GM21528 (cell line): ENCODE results near the gene GPR75.
"Not testable (repeated sequence)": the region's sequence is repeated elsewhere in the genome, so short reads cannot be mapped to it uniquely, and the experiment has no call there.

Experiments used
- ATAC-seq: cut with Tn5 transposase; IDR thresholded peaks from one replicate; pipeline ENCODE4 v1.9.1; 2021; ENCODE audit warnings: mild to moderate bottlenecking, moderate library complexity; ENCODE audit not compliant: unreplicated experiment, low FRiP score

The GPR75 gene

DNA sequence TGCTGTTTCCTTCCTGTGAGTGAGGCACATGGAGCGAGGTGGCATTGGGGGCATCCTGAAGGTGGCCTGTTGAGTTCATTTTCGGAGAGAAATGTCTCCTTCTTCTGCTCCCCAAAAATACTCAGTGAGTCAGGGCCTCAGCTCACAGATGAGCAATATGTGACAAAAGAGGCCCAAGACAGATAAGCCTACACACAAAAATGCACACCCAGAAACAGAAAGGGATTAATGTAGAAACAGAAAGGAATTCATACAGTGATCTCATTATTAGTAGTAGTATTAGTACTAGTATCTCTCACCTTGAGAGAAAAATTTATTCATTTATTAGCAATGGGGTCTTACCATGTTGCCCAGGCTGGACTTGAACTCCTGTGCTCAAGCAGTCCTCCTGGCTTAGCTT, 5.1 kb downstream of the GPR75 start:
- ATAC-seq, result no peak

DNA sequence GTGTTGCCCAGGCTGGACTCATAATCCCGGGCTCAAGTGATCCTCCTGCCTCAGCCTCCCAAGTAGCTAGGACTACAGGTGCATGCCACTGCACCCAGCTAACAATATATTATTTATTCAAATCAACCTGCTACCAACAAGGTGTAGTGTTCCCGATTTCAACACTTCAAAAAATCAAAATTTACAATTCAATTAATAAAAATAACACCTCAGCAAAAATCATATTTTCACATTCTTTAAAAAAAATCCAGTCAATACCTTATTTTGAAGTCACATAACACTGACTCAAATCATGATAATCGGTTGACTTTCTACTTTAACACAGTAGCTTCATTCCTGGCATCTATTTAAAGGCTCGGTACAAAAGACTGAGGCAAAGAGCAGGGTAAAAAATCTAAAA, 7.2 kb downstream of the GPR75 start:
- no peak for ATAC-seq

DNA sequence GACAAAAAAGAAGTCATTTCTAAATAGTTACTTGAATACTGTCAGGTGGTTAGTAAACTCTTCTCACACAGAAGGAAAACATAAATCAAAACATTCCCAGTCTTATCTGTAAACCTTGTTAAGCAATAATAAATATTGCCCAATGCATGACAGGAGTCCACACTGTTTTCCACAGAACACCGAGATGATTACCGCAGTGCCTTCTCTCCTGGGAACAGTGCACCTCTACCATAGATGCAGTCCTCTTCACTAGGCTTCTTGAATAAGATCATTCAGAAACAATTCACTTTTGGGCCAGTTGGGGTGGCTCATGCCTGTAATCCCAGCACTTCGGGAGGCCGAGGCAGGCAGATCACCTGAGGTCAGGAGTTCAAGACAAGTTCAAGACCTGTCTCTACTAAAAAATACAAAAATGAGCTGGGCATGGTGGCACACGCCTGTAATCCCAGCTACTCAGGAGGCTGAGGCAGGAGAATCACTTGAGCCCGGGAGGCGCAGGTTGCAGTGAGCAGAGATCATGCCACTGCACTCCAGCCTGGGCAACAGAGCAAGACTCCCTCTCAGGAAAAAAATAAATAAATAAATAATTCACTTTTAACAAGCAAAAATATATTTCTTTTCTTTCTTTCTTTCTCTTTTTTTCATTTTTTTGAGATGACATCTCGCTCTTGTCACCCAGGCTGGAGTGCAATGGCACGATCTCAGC, 8.6 kb downstream of the GPR75 start:
- not testable (repeated sequence) for ATAC-seq

DNA sequence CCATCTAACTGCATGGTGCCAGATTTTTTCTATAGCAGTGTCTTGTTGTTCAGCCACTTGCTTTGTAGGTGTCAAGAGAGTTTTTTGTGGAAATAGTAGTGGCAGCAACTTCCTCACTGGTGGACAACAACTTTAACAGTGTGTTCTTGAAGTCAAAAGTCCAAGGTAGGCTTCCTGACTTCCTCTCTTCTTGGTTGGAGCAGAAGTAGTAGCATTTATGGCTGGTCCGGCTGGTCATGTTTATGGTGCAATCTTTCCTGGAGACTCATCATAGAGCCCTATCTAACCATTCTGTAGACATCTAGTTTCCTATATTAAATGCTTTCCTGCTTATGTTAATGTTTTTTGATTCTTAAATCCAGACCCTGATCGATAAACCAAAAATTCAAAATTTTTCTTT, 11.7 kb downstream of the GPR75 start:
- no peak for ATAC-seq

DNA sequence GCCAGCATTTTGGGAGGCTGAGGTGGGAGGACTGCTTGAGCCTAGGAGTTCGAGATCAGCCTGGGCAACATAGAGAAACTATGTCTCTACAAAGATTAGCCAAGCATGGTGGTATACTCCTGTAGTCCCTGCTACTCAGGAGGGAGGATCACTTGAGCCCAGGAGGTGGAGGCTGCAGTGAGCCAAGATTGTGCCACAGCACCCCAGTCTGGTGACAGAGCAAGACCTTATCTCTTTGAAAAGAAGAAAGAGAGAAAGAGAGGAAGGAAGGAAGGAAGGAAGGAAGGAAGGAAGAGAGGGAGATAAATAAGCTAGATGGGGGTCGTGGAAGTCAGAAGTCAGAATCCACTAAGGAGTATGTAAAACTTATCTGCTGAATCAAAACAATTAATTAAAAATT, 16.2 kb downstream of the GPR75 start:
- ATAC-seq, result no peak

DNA sequence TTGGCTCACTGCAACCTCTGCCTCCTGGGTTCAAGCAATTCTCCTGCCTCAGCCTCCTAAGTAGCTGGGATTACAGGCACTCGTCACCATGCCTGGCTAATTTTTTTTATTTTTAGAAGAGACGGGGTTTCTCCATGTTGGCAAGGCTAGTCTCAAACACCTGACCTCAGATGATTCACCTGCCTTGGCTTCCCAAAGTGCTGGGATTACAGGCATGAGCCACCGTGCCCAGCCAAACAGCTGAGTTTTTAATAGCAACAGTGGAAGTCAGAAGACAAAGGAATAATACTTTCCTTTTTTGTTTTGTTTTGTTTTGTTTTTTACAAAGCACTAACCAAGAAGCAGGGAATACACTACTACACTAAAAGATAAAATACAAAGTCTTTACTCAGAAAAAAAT, 16.9 kb downstream of the GPR75 start:
- ATAC-seq, result no peak

DNA sequence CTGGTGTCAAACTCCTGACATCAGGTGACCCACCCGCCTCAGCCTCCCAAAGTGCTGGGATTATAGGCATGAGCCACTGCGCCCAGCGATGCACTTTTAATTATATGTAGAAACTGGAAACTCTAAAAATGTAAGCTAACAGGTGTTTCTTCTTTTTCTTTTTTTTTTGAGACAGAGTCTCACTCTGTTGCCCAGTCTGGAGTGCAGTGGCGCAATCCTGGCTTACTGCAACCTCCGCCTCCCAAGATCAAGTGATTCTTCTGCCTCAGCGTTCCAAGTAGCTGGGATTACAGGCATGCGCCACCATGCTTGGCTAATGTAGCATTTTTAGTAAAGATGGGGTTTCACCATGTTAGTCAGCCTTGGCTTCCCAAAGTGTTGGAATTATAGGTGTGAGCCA, 18.1 kb downstream of the GPR75 start:
- ATAC-seq, result not testable (repeated sequence)

DNA sequence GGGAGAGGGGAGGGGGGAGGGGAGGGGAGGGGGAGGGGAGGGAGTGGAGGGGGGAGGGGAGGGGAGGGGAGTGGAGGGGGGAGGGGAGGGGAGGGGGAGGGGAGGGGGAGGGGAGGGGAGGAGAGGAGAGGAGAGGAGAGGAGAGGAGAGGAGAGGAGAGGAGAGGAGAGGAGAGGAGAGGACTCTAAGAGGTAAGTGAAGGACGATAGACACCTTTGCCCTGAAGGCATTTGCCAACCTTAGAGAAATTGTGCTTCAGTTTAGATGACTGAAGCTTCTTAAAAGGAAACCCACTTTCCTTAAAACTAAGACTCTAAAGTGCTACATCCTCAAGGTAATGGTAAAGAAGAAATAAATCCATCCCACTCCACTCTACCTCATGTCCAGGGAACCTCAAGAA, 19.2 kb downstream of the GPR75 start:
- no peak for ATAC-seq

DNA sequence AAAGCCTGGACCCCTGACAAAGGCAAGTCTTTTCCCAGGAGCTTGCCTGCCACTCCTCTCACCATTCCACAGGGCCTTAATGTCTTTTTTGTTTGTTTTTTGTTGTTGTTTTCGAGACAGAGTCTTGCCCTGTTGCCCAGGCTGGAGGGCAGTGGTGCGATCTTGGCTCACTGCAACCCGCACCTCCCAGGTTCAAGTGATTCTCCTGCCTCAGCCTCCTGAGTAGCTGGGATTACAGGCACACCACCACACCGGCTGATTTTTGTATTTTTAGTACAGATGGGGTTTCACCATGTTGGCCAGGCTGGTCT, 29.8 kb downstream of the GPR75 start:
- ATAC-seq, result not testable (repeated sequence)

DNA sequence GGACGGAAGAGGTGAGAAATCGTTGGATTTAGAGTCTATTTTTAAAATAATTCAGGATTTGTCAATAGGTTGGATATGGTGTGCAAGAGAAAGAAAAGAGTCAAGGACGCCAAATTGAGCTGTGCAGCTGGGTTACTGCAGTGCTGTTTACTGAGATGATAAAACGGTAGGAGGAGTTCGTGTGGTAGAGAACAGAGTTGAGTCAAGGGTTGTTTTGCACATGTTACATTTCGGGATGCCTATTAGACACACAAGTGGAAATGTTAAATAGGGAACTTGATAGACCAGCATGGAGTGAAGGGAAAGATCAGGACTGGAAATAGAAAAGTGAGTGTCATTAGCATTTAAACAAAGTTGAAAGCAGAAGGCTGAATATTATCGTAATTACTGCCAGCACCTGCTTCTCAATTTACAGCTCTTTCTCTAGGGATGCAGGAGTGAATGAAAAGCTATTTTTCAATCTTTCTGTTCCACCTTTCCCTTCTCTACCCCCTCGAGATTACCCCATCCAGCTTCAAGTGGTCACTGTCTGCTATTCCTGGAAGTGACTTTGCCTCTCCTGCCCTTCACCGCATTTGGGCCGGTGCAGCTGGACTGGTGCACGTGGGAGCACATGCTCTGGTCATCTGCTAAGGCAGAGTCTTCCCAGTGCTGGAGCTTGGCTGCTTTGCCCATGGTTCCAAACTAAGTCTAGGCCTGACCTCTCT, 30.3 kb downstream of the GPR75 start:
- ATAC-seq, result no peak

DNA sequence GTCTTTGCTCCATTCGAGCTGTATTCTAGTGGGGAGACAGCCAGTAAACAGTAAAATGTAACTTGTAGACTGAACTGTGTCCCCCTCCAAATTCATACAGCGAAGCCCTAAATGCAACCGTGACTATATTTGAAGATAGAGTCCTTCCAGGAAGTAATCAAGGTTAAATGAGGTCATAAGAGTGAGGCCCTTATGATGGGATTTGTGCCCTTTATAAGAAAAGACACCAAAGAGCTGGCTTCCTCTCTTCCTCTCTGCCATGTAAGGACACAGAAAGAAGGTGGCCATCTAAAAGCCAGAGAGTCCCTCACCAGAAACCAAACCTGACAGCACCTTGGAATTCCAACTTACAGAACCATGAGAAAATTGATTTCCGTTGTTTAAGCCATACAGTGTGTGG, 31.4 kb downstream of the GPR75 start:
- no peak for ATAC-seq

DNA sequence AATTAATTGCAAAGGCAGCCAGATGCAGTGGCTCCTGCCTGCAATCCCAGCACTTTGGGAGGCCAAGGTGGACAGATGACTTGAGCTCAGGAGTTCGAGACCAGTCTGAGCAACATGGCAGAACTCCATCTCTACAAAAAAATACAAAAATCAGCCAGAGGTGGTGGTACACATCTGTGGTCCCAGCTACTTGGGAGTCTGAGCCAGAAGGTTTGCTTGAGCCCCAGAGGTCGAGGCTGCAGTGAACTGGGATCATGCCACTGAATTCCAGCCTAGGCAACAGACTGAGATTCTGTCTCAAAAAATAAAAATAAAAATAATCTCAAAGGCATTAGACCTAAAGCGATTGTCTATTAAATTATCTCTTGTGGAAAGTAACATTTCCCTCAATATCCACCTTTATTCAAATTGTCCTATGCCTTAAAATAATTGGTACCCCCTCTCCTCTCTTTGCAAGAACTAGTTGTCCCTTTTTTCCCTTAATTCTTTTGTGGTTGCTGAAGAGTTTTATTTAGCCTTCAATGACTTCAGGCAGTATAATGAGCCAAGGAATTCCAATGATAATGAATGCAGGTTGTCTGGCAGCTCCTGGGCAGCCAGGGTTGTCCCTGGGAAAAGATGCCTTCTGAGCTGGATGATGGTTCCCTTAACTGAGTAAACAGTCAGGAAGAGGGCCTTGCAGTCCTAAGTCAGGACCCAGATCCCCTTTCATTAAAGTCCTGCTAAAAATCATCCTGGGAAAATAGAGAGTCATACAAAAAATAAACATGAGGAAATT, 32.2 kb downstream of the GPR75 start:
- no peak for ATAC-seq

DNA sequence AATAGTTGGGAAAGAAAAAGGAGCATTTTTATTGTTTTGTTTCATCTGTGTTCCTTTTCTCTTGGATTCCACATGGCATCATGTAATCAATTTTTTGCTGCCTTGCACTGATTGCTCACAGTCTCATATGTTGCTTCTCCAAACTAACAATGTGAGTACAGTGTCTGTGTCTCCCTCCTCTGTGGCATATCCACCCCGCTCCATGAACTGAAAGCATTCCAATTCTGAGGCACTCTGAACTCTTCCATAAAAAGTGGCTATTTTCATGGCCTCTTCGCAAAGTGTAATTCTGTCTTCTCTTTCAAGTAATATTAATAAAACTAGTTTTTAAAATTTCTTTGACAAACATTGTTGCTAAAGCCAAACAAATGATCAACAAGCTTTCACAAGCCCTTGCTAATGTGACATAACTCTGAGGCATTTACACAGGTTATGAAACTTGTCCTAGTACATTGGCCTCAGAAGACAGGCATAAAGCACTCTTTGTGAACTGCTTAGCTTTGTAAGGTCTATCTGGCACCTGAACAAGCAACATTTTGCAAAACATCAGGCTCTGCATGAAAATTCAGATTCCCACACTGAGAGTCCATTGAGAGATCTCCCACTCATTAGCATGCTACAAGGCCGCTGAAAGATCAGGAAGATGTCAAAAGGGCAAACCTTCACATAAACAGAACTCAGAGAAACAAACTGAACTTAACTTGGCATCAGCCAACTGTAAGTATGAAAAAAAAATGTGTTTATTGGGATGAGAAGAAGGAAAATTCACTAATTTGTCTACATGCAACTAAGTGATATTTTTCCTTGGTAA, 33.0 kb downstream of the GPR75 start:
- no peak for ATAC-seq

DNA sequence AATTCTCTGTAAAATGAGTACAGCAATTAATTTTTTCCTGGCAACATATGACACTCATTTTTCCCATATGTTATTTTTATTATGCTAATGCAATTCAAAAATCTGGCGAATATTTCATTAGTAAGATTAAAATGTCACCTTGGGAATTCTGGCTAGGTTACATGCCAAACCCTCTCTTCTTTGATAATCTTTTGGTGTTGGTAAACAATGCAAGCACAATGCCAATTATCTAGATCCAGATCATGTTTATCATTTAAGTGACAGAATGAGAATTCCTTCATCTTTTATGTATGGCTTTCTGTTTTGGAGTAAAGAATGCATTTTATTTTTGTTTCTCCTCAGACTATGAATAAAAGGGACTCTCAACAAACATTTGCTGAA, 33.7 kb downstream of the GPR75 start:
- no peak for ATAC-seq

DNA sequence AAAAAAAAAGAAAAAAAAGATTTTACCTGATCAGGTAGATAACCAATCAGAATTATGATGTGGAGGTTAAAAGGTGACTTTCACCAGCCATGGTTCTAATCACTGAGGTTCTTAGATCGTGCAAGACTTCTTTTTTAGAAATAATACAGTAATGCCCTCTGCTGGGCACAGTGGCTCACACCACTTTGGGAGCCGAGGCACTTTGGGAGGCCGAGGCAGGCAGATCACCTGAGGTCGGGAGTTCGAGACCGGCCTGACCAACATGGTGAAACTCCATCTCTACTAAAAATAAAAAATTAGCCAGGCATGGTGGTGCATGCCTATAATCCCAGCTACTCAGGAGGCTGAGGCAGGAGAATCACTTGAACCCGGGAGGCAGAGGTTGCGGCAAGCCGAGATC, 36.1 kb downstream of the GPR75 start:
- ATAC-seq, result not testable (repeated sequence)

DNA sequence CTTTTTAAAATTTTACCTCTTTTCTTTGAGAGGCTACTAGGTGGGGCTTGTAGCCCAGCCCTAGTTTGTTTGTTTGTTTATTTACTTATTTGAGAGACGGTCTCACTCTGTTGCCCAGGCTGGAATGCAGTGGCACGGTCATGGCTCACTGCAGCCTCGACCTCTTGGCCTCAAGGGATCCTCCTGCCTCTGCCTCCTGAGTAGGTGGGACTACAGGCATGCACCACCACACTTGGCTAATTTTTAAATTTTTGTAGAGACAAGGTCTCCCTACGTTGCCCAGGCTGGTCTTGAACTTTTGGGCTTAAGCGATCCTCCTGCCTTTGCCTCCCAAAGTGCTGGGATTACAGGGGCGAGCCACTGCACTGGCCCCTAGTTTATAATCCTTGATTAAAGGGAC, 38.0 kb downstream of the GPR75 start:
- no peak for ATAC-seq

DNA sequence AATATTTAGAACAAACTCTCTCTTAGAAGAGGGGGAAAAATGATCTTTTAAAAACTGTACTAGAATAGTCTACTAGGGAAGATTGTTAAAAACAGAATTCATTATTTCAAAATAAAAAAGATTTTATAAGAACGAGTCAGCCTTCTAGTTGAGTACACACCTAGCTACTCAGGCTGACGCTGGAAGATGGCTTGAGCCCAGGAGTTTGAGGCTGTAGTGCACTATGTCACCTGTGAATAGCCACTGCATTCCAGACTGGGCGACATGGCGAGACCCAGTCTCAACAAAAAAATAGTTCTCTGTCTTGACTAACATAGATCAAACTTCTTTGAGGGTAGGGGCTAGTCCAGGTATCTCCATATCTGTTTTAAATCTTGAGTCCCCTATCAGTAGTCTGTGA, 39.1 kb downstream of the GPR75 start:
- no peak for ATAC-seq

DNA sequence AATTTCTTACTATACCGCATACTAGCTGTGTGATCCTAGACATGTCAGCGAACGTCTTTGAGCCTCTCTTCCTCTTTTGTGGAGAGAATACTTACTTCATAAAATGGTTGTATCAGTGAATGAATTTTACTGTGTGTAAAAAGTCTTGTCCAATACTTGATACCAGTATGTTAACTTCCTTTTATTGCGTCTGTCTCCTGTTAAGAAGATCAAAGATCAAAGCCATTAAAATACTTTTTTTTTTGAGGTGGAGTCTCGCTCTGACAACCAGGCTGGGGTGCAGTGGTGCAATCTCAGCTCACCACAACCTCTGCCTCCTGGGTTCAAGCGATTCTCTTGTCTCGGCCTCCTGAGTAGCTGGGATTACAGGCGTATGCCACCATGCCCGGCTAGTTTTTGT, 39.7 kb downstream of the GPR75 start:
- ATAC-seq, result no peak

DNA sequence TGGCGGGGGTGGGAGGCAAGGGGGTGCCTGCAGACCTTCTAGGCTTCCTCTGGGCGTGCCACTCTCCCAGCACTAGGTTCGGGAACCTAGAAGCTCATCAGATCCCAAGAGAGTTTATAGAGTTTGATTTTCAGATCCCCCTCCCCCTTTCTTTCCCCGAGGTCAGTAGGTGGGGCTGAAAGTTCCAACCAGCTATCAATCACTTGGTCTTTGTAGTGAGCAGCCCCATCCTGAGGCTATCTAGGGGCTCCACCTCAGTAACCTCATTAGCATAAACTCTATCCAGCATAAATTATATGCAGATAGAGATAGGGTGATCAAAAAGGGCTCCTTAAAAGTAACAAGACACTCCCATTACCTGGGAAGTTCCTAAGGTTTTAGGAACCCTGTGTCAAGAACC, 40.1 kb downstream of the GPR75 start:
- no peak for ATAC-seq

DNA sequence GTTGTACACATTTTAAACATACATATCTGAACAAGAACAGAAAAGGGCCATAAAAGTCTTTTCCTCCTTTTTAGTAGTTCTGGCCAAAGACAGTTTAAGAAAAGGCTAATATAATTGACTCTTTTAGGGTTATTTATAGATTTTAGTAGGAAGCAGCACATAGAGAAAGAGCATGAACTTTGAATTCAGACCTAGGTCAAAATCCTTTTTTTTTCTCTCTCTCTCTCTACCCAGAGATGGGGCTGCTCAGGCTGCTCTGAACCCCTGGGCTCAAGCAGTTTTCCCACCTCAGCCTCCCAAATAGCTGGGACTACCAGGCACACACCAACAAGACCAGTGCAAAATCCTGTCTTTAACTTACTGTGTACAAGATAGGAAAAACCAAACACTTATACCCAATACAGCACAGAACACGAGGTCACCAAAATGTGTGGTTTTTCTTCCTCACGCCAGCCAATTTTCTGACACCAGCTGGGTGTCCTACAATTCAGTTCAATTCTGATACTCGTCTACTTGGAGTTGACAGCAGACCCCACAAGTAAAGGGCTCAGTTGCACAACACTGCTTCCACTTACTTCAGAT, 40.8 kb downstream of the GPR75 start:
- ATAC-seq, result no peak

DNA sequence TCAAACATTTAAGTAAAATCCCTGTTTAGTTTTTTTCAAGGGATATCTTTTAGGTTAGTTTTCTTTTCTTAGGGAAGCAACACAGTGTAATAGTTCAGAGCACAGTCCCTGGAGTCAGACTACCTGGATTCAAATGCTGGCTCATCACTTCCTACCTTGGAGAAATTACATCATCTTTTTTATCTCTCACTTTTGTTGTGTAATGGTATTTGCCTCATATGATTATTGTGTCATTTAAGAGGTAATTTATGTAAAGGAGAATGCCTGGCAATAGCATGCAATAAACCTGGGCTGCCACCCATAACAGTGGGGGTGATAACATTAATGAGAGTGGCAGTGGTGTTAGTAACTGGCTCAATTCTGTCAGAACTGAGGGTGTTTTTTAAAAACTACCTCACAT, 46.6 kb downstream of the GPR75 start:
- no peak for ATAC-seq
